GM23338 (cell line): ENCODE data around the gene SPI1. TPM values are rescaled to one million over a fixed set of nuclear protein-coding genes. Genes with fewer than 3 reads are reported as not detected.
A peak's percentile ranks its signal among the peaks of the same experiment; 100 is the strongest.

Experiments
- ATAC-seq: fragments of 200-7000 bp; cut with Tn5 transposase; 3 replicates; pipeline ENCODE4 v1.9.1; 2020
- DNase-seq: peaks from one replicate; pipeline ENCODE4 v3.0.0-alpha.2; 2015; ENCODE audit warnings: low spot score
- H2AFZ ChIP-seq: fragments of 200-600 bp; sonication (generic); 2 replicates; pipeline ENCODE4 v1.8.0; 2016; ENCODE audit warnings: antibody characterized with exemption, mild to moderate bottlenecking, moderate library complexity
- H3F3A ChIP-seq: fragments of 200-600 bp; sonication (generic); replicated peaks from 2 replicates; pipeline ENCODE4 v1.8.0; 2017; ENCODE audit warnings: antibody characterized with exemption, mixed run types, low read depth
- H3K27ac ChIP-seq: fragments of 200-600 bp; sonication (generic); 2 replicates; pipeline ENCODE4 v1.6.1; 2016; ENCODE audit warnings: low read depth
- H3K27me3 ChIP-seq: fragments of 200-600 bp; sonication (generic); 2 replicates; pipeline ENCODE4 v1.8.0; 2016; ENCODE audit warnings: mild to moderate bottlenecking, mixed run types, moderate library complexity; ENCODE audit not compliant: insufficient read depth
- H3K36me3 ChIP-seq: fragments of 200-600 bp; sonication (generic); 2 replicates; pipeline ENCODE4 v1.8.0; 2016; ENCODE audit warnings: mild to moderate bottlenecking; ENCODE audit not compliant: insufficient read depth
- H3K4me1 ChIP-seq: fragments of 200-600 bp; sonication (generic); 2 replicates; pipeline ENCODE4 v1.8.0; 2016; ENCODE audit warnings: mild to moderate bottlenecking, moderate library complexity; ENCODE audit not compliant: insufficient read depth
- H3K4me2 ChIP-seq: fragments of 200-600 bp; sonication (generic); 2 replicates; pipeline ENCODE4 v1.7.1; 2017; ENCODE audit warnings: mixed run types
- H3K4me3 ChIP-seq: fragments of 200-600 bp; sonication (generic); 2 replicates; pipeline ENCODE4 v1.6.1; 2016; ENCODE audit warnings: mixed run types
- H3K79me2 ChIP-seq: fragments of 200-600 bp; sonication (generic); replicated peaks from 2 replicates; pipeline ENCODE4 v1.8.0; 2017; ENCODE audit warnings: mild to moderate bottlenecking; ENCODE audit not compliant: insufficient read depth
- H3K9me2 ChIP-seq: fragments of 200-600 bp; sonication (generic); 2 replicates; pipeline ENCODE4 v1.8.0; 2017; ENCODE audit not compliant: insufficient read depth
- H4K20me1 ChIP-seq: fragments of 200-600 bp; sonication (generic); replicated peaks from 2 replicates; pipeline ENCODE4 v1.8.0; 2017; ENCODE audit warnings: mild to moderate bottlenecking; ENCODE audit not compliant: insufficient read depth
- H3K27ac Mint-ChIP-seq: 2 replicates; pipeline ENCODE4 v1.8.0; 2020; ENCODE audit warnings: inconsistent platforms, mild to moderate bottlenecking, moderate library complexity, mixed read lengths
- H3K27me3 Mint-ChIP-seq: 3 replicates; pipeline ENCODE4 v1.8.0; 2022; ENCODE audit warnings: low read depth, mild to moderate bottlenecking, moderate library complexity, mixed read lengths, inconsistent platforms; ENCODE audit not compliant: insufficient read depth, poor library complexity
- H3K36me3 Mint-ChIP-seq: 3 replicates; pipeline ENCODE4 v1.8.0; 2021; ENCODE audit warnings: low read depth, mild to moderate bottlenecking, inconsistent platforms, moderate library complexity, mixed read lengths
- H3K4me1 Mint-ChIP-seq: 3 replicates; pipeline ENCODE4 v1.8.0; 2020; ENCODE audit warnings: mild to moderate bottlenecking, inconsistent platforms, mixed read lengths
- H3K4me3 Mint-ChIP-seq: 3 replicates; pipeline ENCODE4 v1.8.0; 2021; ENCODE audit warnings: moderate library complexity, mild to moderate bottlenecking, inconsistent platforms, mixed read lengths
- H3K9me3 Mint-ChIP-seq: 3 replicates; pipeline ENCODE4 v1.8.0; 2020; ENCODE audit warnings: moderate library complexity, mild to moderate bottlenecking, inconsistent platforms, mixed read lengths
- CREB1 ChIP-seq: fragments of 250-450 bp; sonication (Bioruptor Pico); IDR thresholded peaks from 2 replicates; pipeline ENCODE4 v1.5.0; 2020; ENCODE audit warnings: low read depth, mild to moderate bottlenecking, moderate library complexity
- CTCF ChIP-seq, 2 experiments: fragments of 200-600 bp in 1 of 2; sonication (generic) in 1 of 2; conservative IDR thresholded peaks; 2 replicates each; pipeline versions ENCODE4 v1.5.1 to v1.6.1; 2016 to 2017; ENCODE audit warnings: antibody characterized with exemption in 2 of 2, low read depth in 2 of 2, mild to moderate bottlenecking in 2 of 2, moderate library complexity in 1 of 2
- ETS1 ChIP-seq: IDR thresholded peaks from 2 replicates; pipeline ENCODE4 v1.6.1; 2016; ENCODE audit warnings: antibody characterized with exemption
- JUNB ChIP-seq: IDR thresholded peaks from one replicate; pipeline ENCODE4 v1.6.1; 2016; ENCODE audit warnings: antibody characterized with exemption; ENCODE audit not compliant: unreplicated experiment
- POLR2AphosphoS5 ChIP-seq: IDR thresholded peaks from 2 replicates; pipeline ENCODE4 v1.6.1; 2016; ENCODE audit warnings: antibody characterized with exemption, low read depth
- STAT1 ChIP-seq: IDR thresholded peaks from one replicate; pipeline ENCODE4 v1.6.1; 2016; ENCODE audit warnings: antibody characterized with exemption; ENCODE audit not compliant: unreplicated experiment
- ZNF462 ChIP-seq: fragments of 250-450 bp; sonication (Bioruptor Pico); IDR thresholded peaks from 2 replicates; pipeline ENCODE4 v1.5.0; 2020; ENCODE audit warnings: mild to moderate bottlenecking, moderate library complexity
- polyA plus RNA-seq: library from polyadenylated mRNA; unstranded; fragments of >200 nt; fragmentation: Nextera tagmentation; extraction: Ambion mirVana; gene quantifications from 2 replicates; pipeline ENCODE4 v1.2.1, GENCODE V29; 2016
- total RNA-seq: library from RNA; depleted of rRNA; stranded (reverse); fragments of >200 nt; shearing (Covaris generic); gene quantifications from 2 replicates; pipeline ENCODE4 v1.2.3, GENCODE V29; 2014

The SPI1 gene
- total and polyA plus RNA-seq, 2 experiments from 2014 or later = 0.23 TPM; not detected in 1

- TF ChIP-seq JUNB (no peak), STAT1 (no peak)
Measured at GRCh38 chr11:47377571-47378009, 757 bp downstream of the SPI1 start (continued).

- Histone ChIP-seq H3K4me2 (no peak overlapping the region), H3K9me2 (0 out of 2 replicates have a peak, but pooled peaks cover 2% of the 10 kb centered on the region), H3K36me3 (no peaks in the 10 kb centered on the region), H3K27ac (no peak overlapping the region), H2AFZ (peak overlapping the region; percentile 59), H3K4me1 (no peaks in the 10 kb centered on the region; the same call in 1 of the 2 replicates), H4K20me1 (no peaks in the 10 kb centered on the region), H3K4me3 (no peak overlapping the region), H3K27me3 (no peaks in the 10 kb centered on the region), H3F3A (no peaks in the 10 kb centered on the region), H3K79me2 (no peaks in the 10 kb centered on the region)
- DNase-seq = peak; percentile 37
- TF ChIP-seq CTCF (conservative IDR thresholded peaks at IDR 0.05; ENCODE audit: low read depth in 2 of 2) (peak in 1 of 2 experiments; percentile 20; a peak in 2 of 4 replicates), CREB1 (CRISPR knock-in tag) (no peak)
- Mint-ChIP-seq H3K9me3 (no peaks in the 10 kb centered on the region; the same call in 2 of the 3 replicates), H3K4me3 (no peak overlapping the region), H3K27me3 (peaks cover under 1% of the 10 kb centered on the region), H3K27ac (no peak overlapping the region), H3K36me3 (no peaks in the 10 kb centered on the region), H3K4me1 (peaks cover 3% of the 10 kb centered on the region; the same call in 2 of the 3 replicates)
- peak; percentile 26 for ATAC-seq
Measured at GRCh38 chr11:47376525-47377371, 1.6 kb downstream of the SPI1 start.

GRCh38 chr11:47376107-47376524, 2.2 kb downstream of the SPI1 start:
- Histone ChIP-seq H3K4me3 (no peak overlapping the region), H4K20me1 (no peaks in the 10 kb centered on the region), H3K9me2 (0 out of 2 replicates have a peak, but pooled peaks cover 2% of the 10 kb centered on the region), H3K27me3 (no peaks in the 10 kb centered on the region), H3K4me1 (no peaks in the 10 kb centered on the region; the same call in 1 of the 2 replicates), H3K36me3 (no peaks in the 10 kb centered on the region), H3K27ac (no peak overlapping the region), H3F3A (no peaks in the 10 kb centered on the region), H3K79me2 (no peaks in the 10 kb centered on the region), H3K4me2 (no peak overlapping the region), H2AFZ (no peak overlapping the region)
- ATAC-seq (no peak), DNase-seq (no peak)
- Mint-ChIP-seq H3K9me3 (no peaks in the 10 kb centered on the region; the same call in 2 of the 3 replicates), H3K36me3 (no peaks in the 10 kb centered on the region), H3K27ac (no peak overlapping the region; the same call in 1 of the 2 replicates), H3K4me3 (no peak overlapping the region), H3K4me1 (peaks cover 3% of the 10 kb centered on the region; the same call in 2 of the 3 replicates), H3K27me3 (no peaks in the 10 kb centered on the region)
- TF ChIP-seq POLR2AphosphoS5 (no peak), ZNF462 (CRISPR knock-in tag) (no peak), ETS1 (no peak), JUNB (no peak)
